Lower leg skin (tissue), 4 donors: ENCODE data around the gene ADARB1. TPM values are rescaled to one million over a fixed set of nuclear protein-coding genes. Genes with fewer than 3 reads are reported as not detected.

ENCODE experiments used
- DNase-seq, 2 donors: peaks; one replicate each; pipeline ENCODE4 v3.0.0-alpha.2; 2019; ENCODE audit warnings: low spot score in 2 of 2
- H3K4me3 ChIP-seq: fragments of 200-600 bp; sonication (generic); 2 replicates; pipeline ENCODE4 v1.5.1; 2017; ENCODE audit warnings: mild to moderate bottlenecking, low read depth; ENCODE audit not compliant: poor library complexity, severe bottlenecking
- CTCF ChIP-seq, 3 donors: fragments of 450-650 bp; IDR thresholded peaks; one replicate each; pipeline ENCODE4 v1.5.1; 2016; ENCODE audit warnings: antibody characterized with exemption in 3 of 3, mild to moderate bottlenecking in 3 of 3, moderate library complexity in 2 of 3
- POLR2A ChIP-seq, 2 donors: fragments of 450-650 bp; IDR thresholded peaks; one replicate each; pipeline ENCODE4 v1.6.1; 2016 to 2017; ENCODE audit warnings: antibody characterized with exemption in 2 of 2, mild to moderate bottlenecking in 1 of 2, moderate library complexity in 1 of 2
- WGBS, 2 donors: methylation state at CpG; one replicate each; pipeline ENCODE4 v1.1.5; 2018; 5-methylcytosine and 5-hydroxymethylcytosine counted together
- intact Hi-C: fragments of 100-400 bp; cut with DNase I; formaldehyde crosslinking; loops from one replicate; pipeline ENCODE4 v1.15.0; 2023; ENCODE audit warnings: low total_unique reads
- total RNA-seq, 4 donors: library from RNA; depleted of rRNA; stranded (reverse); fragments of >200 nt; gene quantifications; one replicate each; pipeline ENCODE4 v1.1.0, GENCODE V29; 2016

The ADARB1 gene
- total RNA-seq, 4 donors from 2014 or later, result 14.6 to 21.9 (median 16.6) TPM

GRCh38 chr21:45117314-45117713, 42.9 kb downstream of the ADARB1 start:
- 67 to 69% methylated on average over 6 of the region's 6 CpGs for WGBS, 2 donors
- no peak for TF ChIP-seq CTCF (IDR thresholded peaks at IDR 0.05)
- intact Hi-C loops, result no loop called here
- no peak for DNase-seq
- no peak overlapping the region for H3K4me3 ChIP-seq

- TF ChIP-seq CTCF (IDR thresholded peaks at IDR 0.05) (no peak), POLR2A (IDR thresholded peaks at IDR 0.05) (no peak)
- WGBS, 2 donors, result 97 to 98% methylated on average over 2 of the region's 2 CpGs
- intact Hi-C loops, result no loop called here
These were observed 43.7 kb downstream of the ADARB1 start for GRCh38 chr21:45118099-45118498.

GRCh38 chr21:45119812-45120211, 45.4 kb downstream of the ADARB1 start:
- intact Hi-C loops, result loop anchor here (10.0 kb wide), 1 partner anchor 45 kb away; the partner anchor contains the start of gene ADARB1
- 95 to 98% methylated on average over 7 of the region's 7 CpGs for WGBS, 2 donors
- TF ChIP-seq CTCF (IDR thresholded peaks at IDR 0.05) (no peak), POLR2A (IDR thresholded peaks at IDR 0.05) (no peak)

More at GRCh38 chr21:45118099-45118498, 43.7 kb downstream of the ADARB1 start:
- DNase-seq, result no peak
- no peak overlapping the region for H3K4me3 ChIP-seq

GRCh38 chr21:45120975-45121374, 46.6 kb downstream of the ADARB1 start:
- TF ChIP-seq POLR2A (IDR thresholded peaks at IDR 0.05) (no peak), CTCF (IDR thresholded peaks at IDR 0.05) (no peak)
- no peak for DNase-seq
- 81 to 89% methylated on average over 6 of the region's 6 CpGs for WGBS, 2 donors

More at GRCh38 chr21:45119812-45120211, 45.4 kb downstream of the ADARB1 start:
- H3K4me3 ChIP-seq, result no peak overlapping the region
- no peak for DNase-seq

GRCh38 chr21:45122030-45122429, 47.6 kb downstream of the ADARB1 start:
- intact Hi-C loops, result loop anchor here (10.0 kb wide), 1 partner anchor 47 kb away; the partner anchor contains the start of gene ADARB1

More at GRCh38 chr21:45120975-45121374, 46.6 kb downstream of the ADARB1 start:
- H3K4me3 ChIP-seq, result no peak overlapping the region
- intact Hi-C loops, result loop anchor here (10.0 kb wide), 1 partner anchor 46 kb away; the partner anchor contains the start of gene ADARB1

More at GRCh38 chr21:45122030-45122429, 47.6 kb downstream of the ADARB1 start:
- no peak overlapping the region for H3K4me3 ChIP-seq
- no peak for TF ChIP-seq CTCF (IDR thresholded peaks at IDR 0.05)
- no peak for TF ChIP-seq POLR2A (IDR thresholded peaks at IDR 0.05)
- no peak for DNase-seq
- 83 to 87% methylated on average over 6 of the region's 6 CpGs for WGBS, 2 donors
